HG03039 (cell line): Measurements from ENCODE around the gene GTF2F2.
"Not testable (repeated sequence)": the region's sequence is repeated elsewhere in the genome, so short reads cannot be mapped to it uniquely, and the experiment has no call there.

Experiments used
- ATAC-seq: cut with Tn5 transposase; IDR thresholded peaks from one replicate; pipeline ENCODE4 v1.9.1; 2021; ENCODE audit warnings: mild to moderate bottlenecking, moderate library complexity; ENCODE audit not compliant: unreplicated experiment

The GTF2F2 gene

GRCh38 chr13:45178349-45179162 lies 58.2 kb downstream of the GTF2F2 start:
- ATAC-seq = no peak

GRCh38 chr13:45179428-45179827 lies 59.1 kb downstream of the GTF2F2 start:
- no peak for ATAC-seq

- no peak for ATAC-seq
These were observed 60.0 kb downstream of the GTF2F2 start for GRCh38 chr13:45180303-45180702.

GRCh38 chr13:45180713-45181601 lies 60.6 kb downstream of the GTF2F2 start:
- ATAC-seq = no peak

- ATAC-seq = no peak
These were observed 64.4 kb downstream of the GTF2F2 start for GRCh38 chr13:45184693-45185092.

GRCh38 chr13:45185286-45185685 lies 65.0 kb downstream of the GTF2F2 start:
- ATAC-seq = no peak

- ATAC-seq = not testable (repeated sequence)
These were observed 68.8 kb downstream of the GTF2F2 start for GRCh38 chr13:45189077-45189476.

GRCh38 chr13:45189511-45189910 lies 69.2 kb downstream of the GTF2F2 start:
- ATAC-seq = not testable (repeated sequence)

- no peak for ATAC-seq
These were observed 71.6 kb downstream of the GTF2F2 start for GRCh38 chr13:45191874-45192273.

GRCh38 chr13:45194081-45194939 lies 74.0 kb downstream of the GTF2F2 start:
- ATAC-seq = no peak

GRCh38 chr13:45195421-45195820 lies 75.1 kb downstream of the GTF2F2 start:
- no peak for ATAC-seq

- no peak for ATAC-seq
These were observed 75.8 kb downstream of the GTF2F2 start for GRCh38 chr13:45196096-45196495.

GRCh38 chr13:45196622-45197021 lies 76.3 kb downstream of the GTF2F2 start:
- ATAC-seq = no peak

- ATAC-seq = no peak
These were observed 77.7 kb downstream of the GTF2F2 start for GRCh38 chr13:45198041-45198440.

- ATAC-seq = no peak
These were observed 78.6 kb downstream of the GTF2F2 start for GRCh38 chr13:45198924-45199323.

- ATAC-seq = no peak
These were observed 79.4 kb downstream of the GTF2F2 start for GRCh38 chr13:45199711-45200110.

- no peak for ATAC-seq
These were observed 80.5 kb downstream of the GTF2F2 start, which contains the start of gene KCTD4 for GRCh38 chr13:45200701-45201232. Gene KCTD4 (minus strand): TSS chr13:45201045. CDS start chr13:45194567, 6,478 bp downstream.

- ATAC-seq = no peak
These were observed 84.8 kb downstream of the GTF2F2 start for GRCh38 chr13:45205124-45205523.

- peak; percentile 57 for ATAC-seq
These were observed 86.0 kb downstream of the GTF2F2 start for GRCh38 chr13:45206340-45206739.

GRCh38 chr13:45207319-45207718 lies 87.0 kb downstream of the GTF2F2 start:
- ATAC-seq = no peak

GRCh38 chr13:45208132-45208531 lies 87.8 kb downstream of the GTF2F2 start:
- ATAC-seq = no peak
